Activated CD4-positive, CD25-positive, alpha-beta regulatory T cell treated with anti-CD3 and anti-CD28 coated beads, Interleukin-2, amount 50 U/mL, for 16 hours (primary cell): ENCODE data around the gene ALDH1L2.
"Not testable (repeated sequence)": the region's sequence is repeated elsewhere in the genome, so short reads cannot be mapped to it uniquely, and the experiment has no call there.

Experiments used
- DNase-seq: peaks from one replicate; pipeline ENCODE4 v3.0.0-alpha.2; 2020; ENCODE audit warnings: low read depth, low spot score

Gene ALDH1L2

GRCh38 chr12:104985206-104985605, 99.1 kb downstream of the ALDH1L2 start:
- DNase-seq, result no peak

- DNase-seq, result not testable (repeated sequence)
Observed at GRCh38 chr12:104977688-104978087, 106.6 kb downstream of the ALDH1L2 start.

GRCh38 chr12:104976703-104977102, 107.6 kb downstream of the ALDH1L2 start:
- no peak for DNase-seq

- DNase-seq, result no peak
Observed at GRCh38 chr12:104975587-104976343, 108.5 kb downstream of the ALDH1L2 start.

- no peak for DNase-seq
Observed at GRCh38 chr12:104974626-104975290, 109.5 kb downstream of the ALDH1L2 start.

GRCh38 chr12:104973250-104973649, 111.0 kb downstream of the ALDH1L2 start:
- DNase-seq, result no peak

- DNase-seq, result no peak
Observed at GRCh38 chr12:104971306-104971705, 113.0 kb downstream of the ALDH1L2 start.
